Panc1 (cell line): Measurements from ENCODE around the gene CFAP299. TPM values are rescaled to one million over a fixed set of nuclear protein-coding genes. Genes with fewer than 3 reads are reported as not detected.

ENCODE experiments used
- ATAC-seq: fragments of 200-7000 bp; cut with Tn5 transposase; 2 replicates; pipeline ENCODE4 v1.9.1; 2020; ENCODE audit warnings: mild to moderate bottlenecking, moderate library complexity
- BruUV-seq: library from RNA; stranded (reverse); fragments of 400-500 nt; replicated peaks from 2 replicates; lab custom pipeline; 2021; lab: Mats Ljungman, UMichigan
- CTCF ChIA-PET: fragments of 300-600 bp; sonication (Branson Sonifier 250); formaldehyde crosslinking; loops from one replicate; lab custom pipeline; 2022; ENCODE audit warnings: antibody characterized with exemption; lab: Charles Lee
- POLR2A ChIA-PET: fragments of 300-600 bp; sonication (Branson Sonifier 250); formaldehyde crosslinking; loops from one replicate; lab custom pipeline; 2022; ENCODE audit warnings: antibody characterized with exemption; lab: Charles Lee
- DNase-seq: peaks from one replicate; pipeline ENCODE4 v3.0.0-alpha.2; 2010; ENCODE audit warnings: low read depth, low spot score
- H3K27ac ChIP-seq: 2 replicates; pipeline ENCODE4 v1.5.1; 2011; ENCODE audit warnings: mild to moderate bottlenecking, low read length, inconsistent platforms
- H3K27me3 ChIP-seq: fragments of 200-500 bp; sonication (Bioruptor generic); 2 replicates; pipeline ENCODE4 v1.6.0; 2014; ENCODE audit warnings: low read length, inconsistent platforms; ENCODE audit not compliant: control insufficient read depth, insufficient read depth
- H3K36me3 ChIP-seq: fragments of 200-500 bp; sonication (Bioruptor generic); 2 replicates; pipeline ENCODE4 v1.5.1; 2014; ENCODE audit warnings: inconsistent platforms, mild to moderate bottlenecking, low read length, moderate library complexity; ENCODE audit not compliant: control insufficient read depth, insufficient read depth
- H3K4me1 ChIP-seq: 2 replicates; pipeline ENCODE4 v1.5.1; 2011; ENCODE audit warnings: inconsistent platforms, mild to moderate bottlenecking, low read length, moderate library complexity; ENCODE audit not compliant: control insufficient read depth, insufficient read depth
- H3K4me3 ChIP-seq, 2 experiments: 2 replicates each; pipeline ENCODE4 v1.5.1; 2011 to 2012; ENCODE audit warnings: low read depth in 2 of 2, low read length in 2 of 2, mild to moderate bottlenecking in 2 of 2, inconsistent platforms in 1 of 2, moderate library complexity in 1 of 2
- H3K9me3 ChIP-seq: fragments of 200-500 bp; sonication (Bioruptor generic); 2 replicates; pipeline ENCODE4 v1.5.1; 2014; ENCODE audit warnings: low read depth, mild to moderate bottlenecking, inconsistent platforms, low read length, moderate library complexity; ENCODE audit not compliant: control insufficient read depth, insufficient read depth
- CTCF ChIP-seq: fragments of 450-650 bp; IDR thresholded peaks from 2 replicates; pipeline ENCODE4 v1.5.1; 2017; ENCODE audit warnings: mild to moderate bottlenecking
- POLR2AphosphoS5 ChIP-seq: IDR thresholded peaks from 2 replicates; pipeline ENCODE4 v1.6.1; 2012; ENCODE audit warnings: mild to moderate bottlenecking, low read depth, low read length, moderate library complexity
- REST ChIP-seq, 2 experiments: IDR thresholded peaks; 2 replicates each; pipeline ENCODE4 v1.6.1; 2011 to 2012; ENCODE audit warnings: low read depth in 2 of 2, control low read depth in 1 of 2, low read length in 1 of 2, mild to moderate bottlenecking in 1 of 2, moderate library complexity in 1 of 2; ENCODE audit not compliant: insufficient read depth in 1 of 2
- SIN3A ChIP-seq: IDR thresholded peaks from 2 replicates; pipeline ENCODE4 v1.6.1; 2012; ENCODE audit warnings: low read depth, mild to moderate bottlenecking, low read length, moderate library complexity, borderline replicate concordance; ENCODE audit not compliant: insufficient read depth
- TCF7L2 ChIP-seq: IDR thresholded peaks from 2 replicates; pipeline ENCODE4 v1.6.1; 2011; ENCODE audit warnings: mild to moderate bottlenecking, low read depth, low read length, inconsistent platforms
- in situ Hi-C: cut with HindIII; loops from 2 replicates; pipeline ENCODE4 v1.10.0; 2016; ENCODE audit warnings: low sequenced_read_pairs, low pct_unique_long_range_greater_than_20kb
- intact Hi-C: fragments of 100-400 bp; cut with micrococcal nuclease; formaldehyde crosslinking; loops from one replicate; pipeline ENCODE4 v1.10.0; 2022; ENCODE audit not compliant: unreplicated experiment
- total RNA-seq: library from RNA; stranded (reverse); gene quantifications from one replicate; pipeline ENCODE4 v1.2.1, GENCODE V29; 2021; ENCODE audit not compliant: unreplicated experiment

CFAP299 gene
- total RNA-seq, 1 experiment from 2014 or later = not detected

- TF ChIP-seq POLR2AphosphoS5 = no peak
- TF ChIP-seq TCF7L2 = no peak
- no peak for TF ChIP-seq CTCF
- no peak for TF ChIP-seq SIN3A
- no peak for TF ChIP-seq REST (IDR thresholded peaks at IDR 0.05; ENCODE audit: insufficient read depth in 1 of 2, low read depth in 2 of 2, low read length in 1 of 2)
- in situ Hi-C loops (no loop called here), intact Hi-C loops (no loop called here)
- H3K4me1 ChIP-seq = no peaks in the 10 kb centered on the region
- DNase-seq = no peak
- H3K36me3 ChIP-seq = no peaks in the 10 kb centered on the region
- no TSS peak for BruUV-seq
- H3K4me3 ChIP-seq = no peak overlapping the region
- ATAC-seq = no peak
- ChIA-PET CTCF (no interaction called here), POLR2A (no interaction called here)
- H3K27ac ChIP-seq = no peak overlapping the region
- H3K27me3 ChIP-seq = no peaks in the 10 kb centered on the region
- no peaks in the 10 kb centered on the region for H3K9me3 ChIP-seq
These were observed 394.6 kb downstream of the CFAP299 start for GRCh38 chr4:80730158-80730557.

GRCh38 chr4:80731436-80731835, 395.9 kb downstream of the CFAP299 start:
- ChIA-PET POLR2A (no interaction called here), CTCF (no interaction called here)
- Histone ChIP-seq H3K4me3 (no peak overlapping the region), H3K27me3 (no peaks in the 10 kb centered on the region), H3K36me3 (no peaks in the 10 kb centered on the region), H3K9me3 (no peaks in the 10 kb centered on the region), H3K4me1 (no peaks in the 10 kb centered on the region), H3K27ac (no peak overlapping the region)
- intact Hi-C loops = no loop called here
- no TSS peak for BruUV-seq
- no peak for ATAC-seq
- DNase-seq = no peak
- in situ Hi-C loops = no loop called here
- no peak for TF ChIP-seq POLR2AphosphoS5
- TF ChIP-seq REST (IDR thresholded peaks at IDR 0.05; ENCODE audit: insufficient read depth in 1 of 2, low read depth in 2 of 2, low read length in 1 of 2) = no peak
- TF ChIP-seq TCF7L2 = no peak
- TF ChIP-seq CTCF = no peak
- TF ChIP-seq SIN3A = no peak
